ENCODE data around the gene TOB1. TPM values are rescaled to one million over a fixed set of nuclear protein-coding genes. Genes with fewer than 3 reads are reported as not detected.

The TOB1 gene
- total and polyA plus RNA-seq, 12 donors: 15.6 to 134 (median 97.8) TPM

DNA sequence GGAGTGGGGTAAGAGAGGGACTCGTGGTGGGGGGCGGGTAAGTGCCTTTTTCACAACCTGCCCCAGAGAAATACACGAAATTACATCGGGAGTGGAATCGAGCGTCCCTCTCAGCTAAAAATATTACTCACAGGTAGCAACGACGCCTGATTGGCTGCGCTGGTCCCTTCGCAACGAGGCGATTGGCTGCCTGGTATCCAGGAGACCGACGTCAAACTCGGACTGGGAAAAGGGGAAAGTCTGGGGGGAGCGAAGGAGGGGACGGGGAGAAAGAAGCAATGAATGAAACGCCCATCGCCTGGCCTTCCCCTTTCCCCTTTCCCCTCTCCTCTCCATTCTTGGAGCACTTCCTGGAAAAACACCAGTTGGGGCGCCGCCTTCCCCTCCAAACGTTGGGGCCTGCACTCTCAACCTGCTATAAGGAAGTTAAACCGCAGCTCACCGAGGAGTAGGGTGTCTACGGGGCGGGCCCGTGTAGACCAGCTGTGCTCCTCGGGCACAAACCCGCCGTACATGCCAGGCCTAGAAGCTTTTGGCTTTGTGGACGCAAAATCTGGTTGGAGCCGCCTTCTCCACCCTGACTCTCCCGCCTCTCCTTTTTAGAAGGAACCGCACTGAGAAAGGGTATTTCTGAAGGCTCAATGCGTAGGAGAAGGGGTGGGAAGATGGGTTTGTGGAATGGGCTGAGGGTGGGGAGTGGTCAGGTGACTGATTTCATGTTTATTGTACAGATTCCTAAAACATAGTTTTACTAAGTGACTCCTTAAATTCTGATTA is 1.4 kb upstream of the TOB1 start:
- no peaks in the 10 kb centered on the region for H3K27me3 ChIP-seq
- intact Hi-C loops (cut with DNase I): loop anchor here in 8 of 10 donors (2.0 to 5.0 kb wide), 9 partner anchors 35 to 253 kb away; partner anchors contain the start of gene SPAG9 (in 1 of the 8)
- no peaks in the 10 kb centered on the region for H3K9me3 ChIP-seq
- ATAC-seq (peak; percentile 68 to 92 (median 82)), DNase-seq (peak; percentile 89 to 97)
- 1% methylated on average over 35 of the region's 35 CpGs for WGBS, 2 donors
- H3K4me3 ChIP-seq: peak overlapping the region; percentile 67 to 97 (median 84)
- H3K36me3 ChIP-seq: peaks cover 0 to 14% (median 5%) of the 10 kb centered on the region in 9 donors
- H3K27ac ChIP-seq: peak overlapping the region; percentile 98 to 100 (median 100)
- H3K4me1 ChIP-seq: peaks cover 0 to 57% (median 43%) of the 10 kb centered on the region in 9 donors
- TF ChIP-seq, protein P1, sequence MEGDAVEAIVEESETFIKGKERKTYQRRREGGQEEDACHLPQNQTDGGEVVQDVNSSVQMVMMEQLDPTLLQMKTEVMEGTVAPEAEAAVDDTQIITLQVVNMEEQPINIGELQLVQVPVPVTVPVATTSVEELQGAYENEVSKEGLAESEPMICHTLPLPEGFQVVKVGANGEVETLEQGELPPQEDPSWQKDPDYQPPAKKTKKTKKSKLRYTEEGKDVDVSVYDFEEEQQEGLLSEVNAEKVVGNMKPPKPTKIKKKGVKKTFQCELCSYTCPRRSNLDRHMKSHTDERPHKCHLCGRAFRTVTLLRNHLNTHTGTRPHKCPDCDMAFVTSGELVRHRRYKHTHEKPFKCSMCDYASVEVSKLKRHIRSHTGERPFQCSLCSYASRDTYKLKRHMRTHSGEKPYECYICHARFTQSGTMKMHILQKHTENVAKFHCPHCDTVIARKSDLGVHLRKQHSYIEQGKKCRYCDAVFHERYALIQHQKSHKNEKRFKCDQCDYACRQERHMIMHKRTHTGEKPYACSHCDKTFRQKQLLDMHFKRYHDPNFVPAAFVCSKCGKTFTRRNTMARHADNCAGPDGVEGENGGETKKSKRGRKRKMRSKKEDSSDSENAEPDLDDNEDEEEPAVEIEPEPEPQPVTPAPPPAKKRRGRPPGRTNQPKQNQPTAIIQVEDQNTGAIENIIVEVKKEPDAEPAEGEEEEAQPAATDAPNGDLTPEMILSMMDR (IDR thresholded peaks at IDR 0.05): no peak

DNA sequence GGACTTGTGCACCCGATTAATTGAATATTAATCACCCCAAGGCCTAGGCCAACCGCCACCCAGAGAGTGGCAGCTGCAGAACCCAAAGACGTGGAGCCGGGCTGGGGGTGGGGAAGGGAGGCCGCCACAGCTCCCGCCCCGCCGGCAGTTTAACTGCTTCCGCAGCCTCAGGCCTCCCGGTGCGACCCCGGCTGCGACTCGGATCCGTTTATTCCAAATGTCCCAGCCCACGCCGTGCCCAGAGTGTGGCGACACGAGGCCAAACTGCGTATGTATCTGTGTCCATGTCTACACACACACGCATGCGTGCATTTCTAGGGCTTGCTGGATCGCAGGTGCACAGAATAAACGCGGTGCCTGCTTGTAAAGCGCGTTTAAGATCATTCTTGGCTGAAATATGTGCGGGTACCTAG is 802 bp upstream of the TOB1 start:
- 0% methylated on average over 27 to 28 of the region's 28 CpGs for WGBS, 2 donors
- H3K36me3 ChIP-seq: peaks cover 0 to 20% (median 5%) of the 10 kb centered on the region in 9 donors
- DNase-seq (peak; percentile 60 to 63), ATAC-seq (peak; percentile 12 to 53 (median 42))
- peak overlapping the region; percentile 98 to 100 (median 100) for H3K27ac ChIP-seq
- TF ChIP-seq, protein P1 (IDR thresholded peaks at IDR 0.05): peak in 1 of 9 donors; percentile 1
- intact Hi-C loops (cut with DNase I): loop anchor here in 8 of 10 donors (1.0 to 5.0 kb wide), 11 partner anchors 35 to 254 kb away; partner anchors contain the start of gene SPAG9 (in 1 of the 8)
- H3K4me3 ChIP-seq: peak overlapping the region; percentile 67 to 97 (median 84)
- H3K4me1 ChIP-seq: peaks cover 0 to 57% (median 43%) of the 10 kb centered on the region in 9 donors
- no peaks in the 10 kb centered on the region for H3K27me3 ChIP-seq
- H3K9me3 ChIP-seq: no peaks in the 10 kb centered on the region

DNA sequence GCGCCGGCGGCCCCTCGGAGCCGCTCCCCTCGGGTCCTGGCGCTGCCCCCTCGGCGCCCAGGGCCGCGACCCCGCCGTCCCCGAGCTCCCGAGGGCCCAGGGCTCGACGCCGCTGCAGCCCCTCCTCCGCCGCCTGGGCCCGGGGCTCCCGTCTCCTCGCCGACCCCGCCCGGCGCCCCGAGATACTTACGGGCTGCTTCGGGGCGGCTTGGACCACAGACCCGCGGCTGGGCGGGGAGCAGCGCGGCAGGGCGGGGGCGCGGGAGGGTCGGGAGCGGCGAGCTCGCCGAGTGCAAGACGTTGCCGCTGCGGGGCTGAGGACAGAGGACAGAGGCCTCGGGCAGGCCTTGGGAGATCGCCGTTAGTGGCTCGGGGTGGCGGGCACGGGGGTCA is 290 bp downstream of the TOB1 start:
- Histone ChIP-seq H3K27me3 (no peaks in the 10 kb centered on the region), H3K4me1 (peaks cover 0 to 54% (median 42%) of the 10 kb centered on the region in 9 donors), H3K4me3 (peak overlapping the region; percentile 55 to 97 (median 88)), H3K9me3 (no peaks in the 10 kb centered on the region), H3K27ac (peak overlapping the region; percentile 96 to 100 (median 100)), H3K36me3 (peaks cover 0 to 31% (median 9%) of the 10 kb centered on the region in 9 donors)
- no peak for DNase-seq
- 0% methylated on average over 19 to 53 of the region's 53 CpGs for WGBS, 2 donors
- TF ChIP-seq, protein P1 (IDR thresholded peaks at IDR 0.05): no peak
- peak in 3 of 8 donors; percentile 0 to 6 (median 1) for ATAC-seq
- intact Hi-C loops (cut with DNase I): loop anchor here in 8 of 10 donors (1.0 to 5.0 kb wide), 13 partner anchors 36 to 255 kb away; partner anchors contain the start of gene SPAG9 (in 1 of the 8)

DNA sequence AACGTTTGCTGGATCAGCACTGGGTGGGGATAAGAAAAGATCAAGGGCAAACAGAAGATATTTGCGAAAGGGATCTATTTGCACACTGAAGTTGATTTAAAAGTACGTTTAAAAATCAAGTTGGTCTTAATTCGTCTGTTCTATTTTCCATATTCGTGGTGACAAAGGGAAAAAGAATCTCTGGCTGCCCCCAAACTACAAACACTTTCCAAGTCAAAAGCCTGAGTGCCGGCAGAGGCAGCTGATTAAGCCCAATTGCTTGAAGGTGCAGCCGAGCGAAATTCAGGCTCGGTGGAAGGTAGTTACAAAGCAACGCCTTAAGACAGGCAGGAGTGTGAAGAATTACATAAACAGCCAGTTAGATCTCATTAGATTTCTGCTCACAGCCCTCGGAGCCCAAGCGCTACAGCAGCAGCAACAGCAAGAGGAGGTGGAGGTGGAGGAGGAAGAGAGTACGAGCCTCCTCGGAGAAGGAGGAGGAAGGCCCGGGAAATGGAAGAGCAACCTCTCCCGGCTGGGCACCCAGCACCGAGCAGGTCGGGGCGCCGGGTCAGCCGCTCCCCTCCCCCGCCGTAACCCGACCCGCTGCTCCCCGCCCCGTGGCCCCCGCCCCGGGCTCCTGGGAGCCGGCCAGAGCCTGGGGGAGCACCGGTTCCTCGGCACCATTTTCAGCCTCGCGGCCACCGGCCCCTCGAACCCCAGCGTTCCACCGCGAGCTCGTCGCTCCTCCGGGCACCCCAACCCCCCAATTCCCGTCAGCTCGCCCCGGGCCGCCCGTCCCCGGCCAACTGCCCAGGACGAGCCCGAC is 890 bp downstream of the TOB1 start:
- H3K36me3 ChIP-seq: peaks cover 0 to 34% (median 9%) of the 10 kb centered on the region in 9 donors
- 0% methylated on average over 34 to 49 of the region's 50 CpGs for WGBS, 2 donors
- TF ChIP-seq, protein P1 (IDR thresholded peaks at IDR 0.05): no peak
- intact Hi-C loops (cut with DNase I): loop anchor here in 6 of 10 donors (1.0 to 5.0 kb wide), 5 partner anchors 37 to 85 kb away; no protein-coding TSS in a partner anchor
- no peaks in the 10 kb centered on the region for H3K27me3 ChIP-seq
- peak in 6 of 8 donors; percentile 7 to 14 (median 11) for ATAC-seq
- peak overlapping the region; percentile 96 to 100 (median 100) for H3K27ac ChIP-seq
- peaks cover 0 to 57% (median 42%) of the 10 kb centered on the region in 9 donors for H3K4me1 ChIP-seq
- H3K4me3 ChIP-seq: peak overlapping the region; percentile 55 to 97 (median 88)
- no peaks in the 10 kb centered on the region for H3K9me3 ChIP-seq
- DNase-seq: peak; percentile 63 to 72

All from heart right ventricle (tissue), 16 donors.